Gastroesophageal sphincter (tissue), 3 donors: ENCODE results near the gene KXD1.

Experiments used
- EP300 ChIP-seq: sonication (generic); formaldehyde crosslinking; IDR thresholded peaks from one replicate; pipeline ENCODE4 v1.6.1; 2017; ENCODE audit warnings: antibody characterized with exemption, mild to moderate bottlenecking
- POLR2A ChIP-seq, 2 donors: fragments of 450-650 bp; IDR thresholded peaks; one replicate each; pipeline ENCODE4 v1.6.1; 2017; ENCODE audit warnings: antibody characterized with exemption in 2 of 2, mild to moderate bottlenecking in 2 of 2, moderate library complexity in 1 of 2
- POLR2AphosphoS5 ChIP-seq: sonication (generic); formaldehyde crosslinking; IDR thresholded peaks from one replicate; pipeline ENCODE4 v1.6.1; 2017; ENCODE audit warnings: antibody characterized with exemption
- TF ChIP-seq, protein P1 (sequence below), 4 experiments: fragments of 200-600 bp in 2 of 4; fragments of 450-650 bp in 2 of 4; sonication (generic) in 1 of 4; IDR thresholded peaks; one replicate each; pipeline ENCODE4 v1.5.1; 2017 to 2019; ENCODE audit warnings: antibody characterized with exemption in 4 of 4, mild to moderate bottlenecking in 2 of 4, moderate library complexity in 2 of 4

DNA sequence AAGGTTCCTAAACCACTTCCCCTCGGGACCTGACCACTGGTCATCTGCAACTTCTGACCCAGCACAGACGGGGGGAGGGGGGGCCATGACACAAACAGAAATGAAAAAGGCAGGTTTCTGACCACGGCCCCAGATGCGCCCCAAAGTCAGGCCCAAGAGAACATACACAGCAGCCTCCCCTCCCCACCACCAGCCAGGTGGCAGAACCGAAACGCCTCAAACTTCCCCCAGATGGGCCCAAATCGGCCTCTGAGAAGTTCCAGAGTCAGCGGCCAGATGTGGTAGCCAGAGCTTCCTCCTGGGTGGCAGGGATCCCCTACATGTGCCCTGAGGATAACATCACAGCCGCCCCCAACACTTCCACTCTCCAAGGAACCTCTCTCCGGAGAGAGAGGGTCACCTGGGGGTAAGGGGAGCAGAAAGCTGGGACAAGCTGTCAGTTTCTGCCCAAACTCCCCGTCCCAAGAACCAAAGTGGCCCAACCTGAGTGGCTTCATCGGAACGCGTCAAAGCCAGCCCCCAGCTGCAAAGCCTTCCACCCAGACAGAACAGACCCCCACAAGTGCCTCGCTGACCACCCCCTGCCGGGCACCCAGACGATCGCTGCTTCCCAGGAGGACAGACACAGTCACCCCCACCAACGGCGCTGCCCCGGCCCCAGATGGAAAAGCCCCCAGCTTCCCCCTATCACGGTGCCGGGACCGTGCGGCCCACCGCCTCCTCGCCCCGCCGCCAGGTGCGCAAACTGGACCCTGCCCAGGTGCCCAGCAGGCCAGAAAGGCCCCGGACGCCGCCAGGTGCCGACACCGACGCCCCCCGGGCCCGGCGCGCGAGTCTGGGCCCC, 36.6 kb upstream of the KXD1 start:
- TF ChIP-seq, protein P1, sequence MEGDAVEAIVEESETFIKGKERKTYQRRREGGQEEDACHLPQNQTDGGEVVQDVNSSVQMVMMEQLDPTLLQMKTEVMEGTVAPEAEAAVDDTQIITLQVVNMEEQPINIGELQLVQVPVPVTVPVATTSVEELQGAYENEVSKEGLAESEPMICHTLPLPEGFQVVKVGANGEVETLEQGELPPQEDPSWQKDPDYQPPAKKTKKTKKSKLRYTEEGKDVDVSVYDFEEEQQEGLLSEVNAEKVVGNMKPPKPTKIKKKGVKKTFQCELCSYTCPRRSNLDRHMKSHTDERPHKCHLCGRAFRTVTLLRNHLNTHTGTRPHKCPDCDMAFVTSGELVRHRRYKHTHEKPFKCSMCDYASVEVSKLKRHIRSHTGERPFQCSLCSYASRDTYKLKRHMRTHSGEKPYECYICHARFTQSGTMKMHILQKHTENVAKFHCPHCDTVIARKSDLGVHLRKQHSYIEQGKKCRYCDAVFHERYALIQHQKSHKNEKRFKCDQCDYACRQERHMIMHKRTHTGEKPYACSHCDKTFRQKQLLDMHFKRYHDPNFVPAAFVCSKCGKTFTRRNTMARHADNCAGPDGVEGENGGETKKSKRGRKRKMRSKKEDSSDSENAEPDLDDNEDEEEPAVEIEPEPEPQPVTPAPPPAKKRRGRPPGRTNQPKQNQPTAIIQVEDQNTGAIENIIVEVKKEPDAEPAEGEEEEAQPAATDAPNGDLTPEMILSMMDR (IDR thresholded peaks at IDR 0.05), result peak in 2 of 4 experiments; percentile 2 to 9
- no peak for TF ChIP-seq POLR2A (IDR thresholded peaks at IDR 0.05)
- no peak for TF ChIP-seq EP300
- no peak for TF ChIP-seq POLR2AphosphoS5
